GM23338 (cell line): Measurements from ENCODE around the gene SERP2. TPM values are rescaled to one million over a fixed set of nuclear protein-coding genes. Genes with fewer than 3 reads are reported as not detected.

Source experiments
- ATAC-seq: fragments of 200-7000 bp; cut with Tn5 transposase; 3 replicates; pipeline ENCODE4 v1.9.1; 2020
- DNase-seq: peaks from one replicate; pipeline ENCODE4 v3.0.0-alpha.2; 2015; ENCODE audit warnings: low spot score
- H2AFZ ChIP-seq: fragments of 200-600 bp; sonication (generic); 2 replicates; pipeline ENCODE4 v1.8.0; 2016; ENCODE audit warnings: antibody characterized with exemption, mild to moderate bottlenecking, moderate library complexity
- H3F3A ChIP-seq: fragments of 200-600 bp; sonication (generic); replicated peaks from 2 replicates; pipeline ENCODE4 v1.8.0; 2017; ENCODE audit warnings: antibody characterized with exemption, mixed run types, low read depth
- H3K27ac ChIP-seq: fragments of 200-600 bp; sonication (generic); 2 replicates; pipeline ENCODE4 v1.6.1; 2016; ENCODE audit warnings: low read depth
- H3K27me3 ChIP-seq: fragments of 200-600 bp; sonication (generic); 2 replicates; pipeline ENCODE4 v1.8.0; 2016; ENCODE audit warnings: mild to moderate bottlenecking, mixed run types, moderate library complexity; ENCODE audit not compliant: insufficient read depth
- H3K36me3 ChIP-seq: fragments of 200-600 bp; sonication (generic); 2 replicates; pipeline ENCODE4 v1.8.0; 2016; ENCODE audit warnings: mild to moderate bottlenecking; ENCODE audit not compliant: insufficient read depth
- H3K4me1 ChIP-seq: fragments of 200-600 bp; sonication (generic); 2 replicates; pipeline ENCODE4 v1.8.0; 2016; ENCODE audit warnings: mild to moderate bottlenecking, moderate library complexity; ENCODE audit not compliant: insufficient read depth
- H3K4me2 ChIP-seq: fragments of 200-600 bp; sonication (generic); 2 replicates; pipeline ENCODE4 v1.7.1; 2017; ENCODE audit warnings: mixed run types
- H3K4me3 ChIP-seq: fragments of 200-600 bp; sonication (generic); 2 replicates; pipeline ENCODE4 v1.6.1; 2016; ENCODE audit warnings: mixed run types
- H3K79me2 ChIP-seq: fragments of 200-600 bp; sonication (generic); replicated peaks from 2 replicates; pipeline ENCODE4 v1.8.0; 2017; ENCODE audit warnings: mild to moderate bottlenecking; ENCODE audit not compliant: insufficient read depth
- H3K9me2 ChIP-seq: fragments of 200-600 bp; sonication (generic); 2 replicates; pipeline ENCODE4 v1.8.0; 2017; ENCODE audit not compliant: insufficient read depth
- H4K20me1 ChIP-seq: fragments of 200-600 bp; sonication (generic); replicated peaks from 2 replicates; pipeline ENCODE4 v1.8.0; 2017; ENCODE audit warnings: mild to moderate bottlenecking; ENCODE audit not compliant: insufficient read depth
- H3K27ac Mint-ChIP-seq: 2 replicates; pipeline ENCODE4 v1.8.0; 2020; ENCODE audit warnings: inconsistent platforms, mild to moderate bottlenecking, moderate library complexity, mixed read lengths
- H3K27me3 Mint-ChIP-seq: 3 replicates; pipeline ENCODE4 v1.8.0; 2022; ENCODE audit warnings: low read depth, mild to moderate bottlenecking, moderate library complexity, mixed read lengths, inconsistent platforms; ENCODE audit not compliant: insufficient read depth, poor library complexity
- H3K36me3 Mint-ChIP-seq: 3 replicates; pipeline ENCODE4 v1.8.0; 2021; ENCODE audit warnings: low read depth, mild to moderate bottlenecking, inconsistent platforms, moderate library complexity, mixed read lengths
- H3K4me1 Mint-ChIP-seq: 3 replicates; pipeline ENCODE4 v1.8.0; 2020; ENCODE audit warnings: mild to moderate bottlenecking, inconsistent platforms, mixed read lengths
- H3K4me3 Mint-ChIP-seq: 3 replicates; pipeline ENCODE4 v1.8.0; 2021; ENCODE audit warnings: moderate library complexity, mild to moderate bottlenecking, inconsistent platforms, mixed read lengths
- H3K9me3 Mint-ChIP-seq: 3 replicates; pipeline ENCODE4 v1.8.0; 2020; ENCODE audit warnings: moderate library complexity, mild to moderate bottlenecking, inconsistent platforms, mixed read lengths
- CREB1 ChIP-seq: fragments of 250-450 bp; sonication (Bioruptor Pico); IDR thresholded peaks from 2 replicates; pipeline ENCODE4 v1.5.0; 2020; ENCODE audit warnings: low read depth, mild to moderate bottlenecking, moderate library complexity
- CTCF ChIP-seq, 2 experiments: fragments of 200-600 bp in 1 of 2; sonication (generic) in 1 of 2; conservative IDR thresholded peaks; 2 replicates each; pipeline versions ENCODE4 v1.5.1 to v1.6.1; 2016 to 2017; ENCODE audit warnings: antibody characterized with exemption in 2 of 2, low read depth in 2 of 2, mild to moderate bottlenecking in 2 of 2, moderate library complexity in 1 of 2
- EZH2phosphoT487 ChIP-seq: fragments of 200-600 bp; sonication (generic); IDR thresholded peaks from one replicate; pipeline ENCODE4 v1.8.1; 2018; ENCODE audit warnings: antibody characterized with exemption; ENCODE audit not compliant: unreplicated experiment
- polyA plus RNA-seq: library from polyadenylated mRNA; unstranded; fragments of >200 nt; fragmentation: Nextera tagmentation; extraction: Ambion mirVana; gene quantifications from 2 replicates; pipeline ENCODE4 v1.2.1, GENCODE V29; 2016
- total RNA-seq: library from RNA; depleted of rRNA; stranded (reverse); fragments of >200 nt; shearing (Covaris generic); gene quantifications from 2 replicates; pipeline ENCODE4 v1.2.3, GENCODE V29; 2014
- TF ChIP-seq, protein P1 (sequence below): fragments of 250-450 bp; sonication (Bioruptor Pico); IDR thresholded peaks from 2 replicates; pipeline ENCODE4 v1.5.0; 2020; ENCODE audit warnings: mild to moderate bottlenecking, moderate library complexity

SERP2 gene
- total and polyA plus RNA-seq, 2 experiments from 2014 or later: 0.59 to 3.4 TPM

DNA sequence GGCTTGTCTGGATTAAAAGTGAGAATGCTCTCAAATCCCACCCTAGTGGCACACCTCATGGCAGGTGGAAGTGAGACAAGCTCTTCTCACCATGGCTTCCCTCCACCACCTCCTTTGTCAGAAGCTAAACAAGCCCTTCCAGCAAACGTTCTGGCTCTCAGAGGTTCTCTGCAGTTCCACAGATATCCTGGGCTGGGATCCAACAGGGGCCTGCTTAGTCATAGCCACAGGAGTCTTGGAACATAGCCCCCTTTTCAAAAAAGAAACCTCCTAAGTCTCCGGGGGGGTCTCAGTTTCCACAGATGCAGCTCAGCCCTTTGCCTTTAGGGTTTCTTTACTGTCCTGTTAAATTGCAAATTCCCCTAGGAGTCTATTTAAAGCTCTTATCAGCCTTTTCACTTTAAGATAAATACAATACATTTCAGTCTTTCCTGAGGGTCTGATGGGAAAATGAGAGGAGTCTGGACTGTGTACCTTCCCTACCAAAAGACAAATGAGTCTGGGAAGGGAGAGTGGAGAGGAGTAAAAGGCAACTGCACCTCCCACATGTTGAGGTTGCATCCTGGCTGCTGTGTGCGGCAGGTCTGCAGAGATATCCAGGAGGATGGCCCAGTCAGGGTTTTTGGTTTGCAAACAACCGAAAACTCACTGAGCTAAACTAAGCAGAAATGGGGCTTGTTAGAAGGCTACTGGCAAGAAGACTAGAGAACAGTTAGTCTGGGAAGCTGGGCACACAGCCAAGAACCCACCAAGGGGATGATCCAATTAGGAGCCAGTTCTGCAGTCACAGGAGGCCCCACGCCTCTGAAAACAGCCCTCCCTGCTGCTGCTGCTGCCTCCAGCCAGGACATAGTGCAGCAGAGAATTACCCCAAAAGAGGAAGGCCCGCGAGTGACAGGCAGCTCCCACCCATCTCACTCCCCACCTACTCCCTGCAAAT, 41.4 kb upstream of the SERP2 start:
- H3K9me2 ChIP-seq: no peaks in the 10 kb centered on the region
- no peak overlapping the region for H3K4me2 ChIP-seq
- no peak overlapping the region for H3K27ac ChIP-seq
- peak overlapping the region; percentile 59 for H2AFZ ChIP-seq
- H3K36me3 ChIP-seq: no peaks in the 10 kb centered on the region
- H3K36me3 Mint-ChIP-seq: no peaks in the 10 kb centered on the region
- TF ChIP-seq, protein P1, sequence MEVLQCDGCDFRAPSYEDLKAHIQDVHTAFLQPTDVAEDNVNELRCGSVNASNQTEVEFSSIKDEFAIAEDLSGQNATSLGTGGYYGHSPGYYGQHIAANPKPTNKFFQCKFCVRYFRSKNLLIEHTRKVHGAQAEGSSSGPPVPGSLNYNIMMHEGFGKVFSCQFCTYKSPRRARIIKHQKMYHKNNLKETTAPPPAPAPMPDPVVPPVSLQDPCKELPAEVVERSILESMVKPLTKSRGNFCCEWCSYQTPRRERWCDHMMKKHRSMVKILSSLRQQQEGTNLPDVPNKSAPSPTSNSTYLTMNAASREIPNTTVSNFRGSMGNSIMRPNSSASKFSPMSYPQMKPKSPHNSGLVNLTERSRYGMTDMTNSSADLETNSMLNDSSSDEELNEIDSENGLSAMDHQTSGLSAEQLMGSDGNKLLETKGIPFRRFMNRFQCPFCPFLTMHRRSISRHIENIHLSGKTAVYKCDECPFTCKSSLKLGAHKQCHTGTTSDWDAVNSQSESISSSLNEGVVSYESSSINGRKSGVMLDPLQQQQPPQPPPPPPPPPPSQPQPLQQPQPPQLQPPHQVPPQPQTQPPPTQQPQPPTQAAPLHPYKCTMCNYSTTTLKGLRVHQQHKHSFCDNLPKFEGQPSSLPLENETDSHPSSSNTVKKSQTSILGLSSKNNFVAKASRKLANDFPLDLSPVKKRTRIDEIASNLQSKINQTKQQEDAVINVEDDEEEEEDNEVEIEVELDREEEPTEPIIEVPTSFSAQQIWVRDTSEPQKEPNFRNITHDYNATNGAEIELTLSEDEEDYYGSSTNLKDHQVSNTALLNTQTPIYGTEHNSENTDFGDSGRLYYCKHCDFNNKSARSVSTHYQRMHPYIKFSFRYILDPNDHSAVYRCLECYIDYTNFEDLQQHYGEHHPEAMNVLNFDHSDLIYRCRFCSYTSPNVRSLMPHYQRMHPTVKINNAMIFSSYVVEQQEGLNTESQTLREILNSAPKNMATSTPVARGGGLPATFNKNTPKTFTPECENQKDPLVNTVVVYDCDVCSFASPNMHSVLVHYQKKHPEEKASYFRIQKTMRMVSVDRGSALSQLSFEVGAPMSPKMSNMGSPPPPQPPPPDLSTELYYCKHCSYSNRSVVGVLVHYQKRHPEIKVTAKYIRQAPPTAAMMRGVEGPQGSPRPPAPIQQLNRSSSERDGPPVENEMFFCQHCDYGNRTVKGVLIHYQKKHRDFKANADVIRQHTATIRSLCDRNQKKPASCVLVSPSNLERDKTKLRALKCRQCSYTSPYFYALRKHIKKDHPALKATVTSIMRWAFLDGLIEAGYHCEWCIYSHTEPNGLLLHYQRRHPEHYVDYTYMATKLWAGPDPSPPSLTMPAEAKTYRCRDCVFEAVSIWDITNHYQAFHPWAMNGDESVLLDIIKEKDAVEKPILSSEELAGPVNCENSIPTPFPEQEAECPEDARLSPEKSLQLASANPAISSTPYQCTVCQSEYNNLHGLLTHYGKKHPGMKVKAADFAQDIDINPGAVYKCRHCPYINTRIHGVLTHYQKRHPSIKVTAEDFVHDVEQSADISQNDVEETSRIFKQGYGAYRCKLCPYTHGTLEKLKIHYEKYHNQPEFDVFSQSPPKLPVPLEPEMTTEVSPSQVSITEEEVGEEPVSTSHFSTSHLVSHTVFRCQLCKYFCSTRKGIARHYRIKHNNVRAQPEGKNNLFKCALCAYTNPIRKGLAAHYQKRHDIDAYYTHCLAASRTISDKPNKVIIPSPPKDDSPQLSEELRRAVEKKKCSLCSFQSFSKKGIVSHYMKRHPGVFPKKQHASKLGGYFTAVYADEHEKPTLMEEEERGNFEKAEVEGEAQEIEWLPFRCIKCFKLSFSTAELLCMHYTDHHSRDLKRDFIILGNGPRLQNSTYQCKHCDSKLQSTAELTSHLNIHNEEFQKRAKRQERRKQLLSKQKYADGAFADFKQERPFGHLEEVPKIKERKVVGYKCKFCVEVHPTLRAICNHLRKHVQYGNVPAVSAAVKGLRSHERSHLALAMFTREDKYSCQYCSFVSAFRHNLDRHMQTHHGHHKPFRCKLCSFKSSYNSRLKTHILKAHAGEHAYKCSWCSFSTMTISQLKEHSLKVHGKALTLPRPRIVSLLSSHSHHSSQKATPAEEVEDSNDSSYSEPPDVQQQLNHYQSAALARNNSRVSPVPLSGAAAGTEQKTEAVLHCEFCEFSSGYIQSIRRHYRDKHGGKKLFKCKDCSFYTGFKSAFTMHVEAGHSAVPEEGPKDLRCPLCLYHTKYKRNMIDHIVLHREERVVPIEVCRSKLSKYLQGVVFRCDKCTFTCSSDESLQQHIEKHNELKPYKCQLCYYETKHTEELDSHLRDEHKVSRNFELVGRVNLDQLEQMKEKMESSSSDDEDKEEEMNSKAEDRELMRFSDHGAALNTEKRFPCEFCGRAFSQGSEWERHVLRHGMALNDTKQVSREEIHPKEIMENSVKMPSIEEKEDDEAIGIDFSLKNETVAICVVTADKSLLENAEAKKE: no peak
- no peak for TF ChIP-seq CTCF (conservative IDR thresholded peaks at IDR 0.05; ENCODE audit: low read depth in 2 of 2)
- TF ChIP-seq EZH2phosphoT487: no peak
- no peak for TF ChIP-seq CREB1 (CRISPR knock-in tag)
- H4K20me1 ChIP-seq: no peaks in the 10 kb centered on the region
- H3K4me3 Mint-ChIP-seq: no peak overlapping the region
- H3K79me2 ChIP-seq: no peaks in the 10 kb centered on the region
- H3F3A ChIP-seq: no peaks in the 10 kb centered on the region
- H3K4me3 ChIP-seq: no peak overlapping the region
- H3K9me3 Mint-ChIP-seq: peaks cover 11% of the 10 kb centered on the region
- no peak overlapping the region for H3K27ac Mint-ChIP-seq
- ATAC-seq (peak; percentile 63), DNase-seq (no peak)
- H3K4me1 Mint-ChIP-seq: peaks cover 18% of the 10 kb centered on the region
- peaks cover 10% of the 10 kb centered on the region for H3K27me3 Mint-ChIP-seq
- no peaks in the 10 kb centered on the region for H3K27me3 ChIP-seq
- peaks cover 6% of the 10 kb centered on the region; the same call in 1 of the 2 replicates for H3K4me1 ChIP-seq
